ENCODE measurements around the gene ZDHHC18. TPM values are rescaled to one million over a fixed set of nuclear protein-coding genes. Genes with fewer than 3 reads are reported as not detected.

The ZDHHC18 gene
- total and polyA plus RNA-seq, 2 donors (not counting 1 experiment from before 2014, with no cell fraction given) = 6.3 to 16.9 TPM

DNA sequence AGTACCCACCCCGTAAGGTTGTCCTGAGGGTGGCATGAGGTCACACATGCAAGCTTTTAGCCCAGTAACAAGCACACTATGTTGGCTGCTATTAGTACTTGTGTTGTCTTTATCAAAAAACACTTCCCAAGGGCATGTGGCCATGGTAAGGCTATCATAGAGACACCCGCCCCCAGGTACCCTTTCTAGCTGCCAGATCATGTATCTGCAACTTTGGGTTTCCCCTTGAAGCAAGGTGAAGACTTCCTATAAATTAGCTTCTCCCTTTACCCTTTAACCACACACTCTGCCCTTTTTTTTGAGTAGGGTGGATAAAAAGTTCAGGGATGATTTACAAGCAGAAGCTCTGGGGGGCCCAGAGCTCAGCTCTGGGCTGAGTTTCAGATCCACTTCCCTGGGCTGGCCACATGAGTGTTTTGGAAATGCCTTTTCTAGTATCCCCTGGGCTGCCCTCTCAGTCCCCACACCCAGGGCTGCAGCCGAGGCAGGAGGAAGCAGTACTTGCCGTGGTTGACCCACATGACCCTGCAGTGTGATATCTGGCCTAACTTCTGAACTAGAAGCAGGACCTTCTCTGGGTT lies 2.0 kb downstream of the ZDHHC18 start:
- H3K4me3 ChIP-seq (replicated peaks in 1 of 4; ENCODE audit: control extremely low read depth in 1 of 4, insufficient read depth in 1 of 4, low read depth in 3 of 4, low read length in 4 of 4) = peak overlapping the region in 2 of 4 experiments; percentile 4 to 28
- H3K4me2 ChIP-seq (ENCODE audit: extremely low read depth, insufficient read depth, low read length) = peak overlapping the region; percentile 55
- H3K9ac ChIP-seq (ENCODE audit: insufficient read depth, low read length) = no peak overlapping the region
- TF ChIP-seq EZH2 (IDR thresholded peaks at IDR 0.05; ENCODE audit: low read length, missing control alignments) (no peak), CTCF (conservative IDR thresholded peaks at IDR 0.05 in 1 of 2, IDR thresholded peaks at IDR 0.05 in 1 of 2; ENCODE audit: low read depth in 1 of 2, low read length in 2 of 2) (no peak)
- peaks cover 36% of the 10 kb centered on the region for H3K79me2 ChIP-seq (ENCODE audit: control insufficient read depth, insufficient read depth, low read length)
- no peak overlapping the region for H3K27ac ChIP-seq (ENCODE audit: insufficient read depth, low read length)
- H3K9me3 ChIP-seq (ENCODE audit: control insufficient read depth, insufficient read depth, low read depth, low read length) = no peaks in the 10 kb centered on the region
- no peak for DNase-seq (ENCODE audit: low read depth in 2 of 2)
- no peaks in the 10 kb centered on the region for H3K27me3 ChIP-seq (ENCODE audit: control insufficient read depth, insufficient read depth, low read length)
- H3K36me3 ChIP-seq (ENCODE audit: control insufficient read depth, insufficient read depth, low read length) = peaks cover 13% of the 10 kb centered on the region
- H3K4me1 ChIP-seq (ENCODE audit: control insufficient read depth, extremely low read depth, insufficient read depth, low read length) = peaks cover 11% of the 10 kb centered on the region
- no peaks in the 10 kb centered on the region for H4K20me1 ChIP-seq (ENCODE audit: control insufficient read depth, extremely low read depth, insufficient read depth, low read length)
- no peak overlapping the region for H2AFZ ChIP-seq (ENCODE audit: low read length)

DNA sequence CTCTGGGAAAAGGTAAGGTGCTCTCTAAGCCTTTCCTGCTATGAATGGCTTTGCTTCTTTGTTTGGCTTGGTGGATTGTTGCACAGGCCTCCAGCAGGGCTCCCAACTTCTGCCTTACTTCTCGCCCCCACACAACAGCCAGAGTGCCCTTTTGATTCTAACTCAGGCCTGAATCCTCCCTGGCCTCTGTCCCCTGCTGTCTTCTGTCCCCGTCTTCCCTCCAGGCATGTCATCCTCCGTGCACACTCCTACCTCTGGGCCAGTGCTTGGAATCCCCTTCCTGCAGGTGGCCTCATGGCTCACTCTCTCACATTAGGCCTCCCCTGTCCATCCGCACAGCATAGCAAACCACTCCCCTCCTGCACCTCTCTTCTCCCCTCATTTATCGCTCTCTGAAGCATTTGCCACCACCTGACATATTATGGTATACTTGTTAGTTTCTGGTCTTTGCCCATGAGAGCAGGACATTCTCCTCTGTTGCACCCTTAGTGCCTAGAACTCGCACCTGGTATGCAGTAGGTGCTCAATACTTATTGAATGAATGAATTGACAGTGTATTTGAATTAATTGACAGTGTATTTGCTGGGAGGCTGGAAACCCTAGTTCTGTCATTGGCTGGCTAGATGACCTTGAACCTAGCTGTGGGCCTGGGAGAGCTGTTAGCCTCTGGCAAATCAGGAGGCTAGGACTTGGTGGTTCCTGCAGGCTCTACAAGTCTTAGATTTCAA lies 2.9 kb downstream of the ZDHHC18 start:
- peaks cover 11% of the 10 kb centered on the region for H3K4me1 ChIP-seq (ENCODE audit: control insufficient read depth, extremely low read depth, insufficient read depth, low read length)
- H3K9me3 ChIP-seq (ENCODE audit: control insufficient read depth, insufficient read depth, low read depth, low read length) = no peaks in the 10 kb centered on the region
- H3K4me2 ChIP-seq (ENCODE audit: extremely low read depth, insufficient read depth, low read length) = peak overlapping the region; percentile 48
- no peak overlapping the region for H2AFZ ChIP-seq (ENCODE audit: low read length)
- DNase-seq (ENCODE audit: low read depth in 2 of 2) = no peak
- H4K20me1 ChIP-seq (ENCODE audit: control insufficient read depth, extremely low read depth, insufficient read depth, low read length) = no peaks in the 10 kb centered on the region
- peaks cover 19% of the 10 kb centered on the region for H3K36me3 ChIP-seq (ENCODE audit: control insufficient read depth, insufficient read depth, low read length)
- no peak overlapping the region for H3K9ac ChIP-seq (ENCODE audit: insufficient read depth, low read length)
- H3K27me3 ChIP-seq (ENCODE audit: control insufficient read depth, insufficient read depth, low read length) = no peaks in the 10 kb centered on the region
- H3K27ac ChIP-seq (ENCODE audit: insufficient read depth, low read length) = no peak overlapping the region
- TF ChIP-seq EZH2 (IDR thresholded peaks at IDR 0.05; ENCODE audit: low read length, missing control alignments) (no peak), CTCF (conservative IDR thresholded peaks at IDR 0.05 in 1 of 2, IDR thresholded peaks at IDR 0.05 in 1 of 2; ENCODE audit: low read depth in 1 of 2, low read length in 2 of 2) (no peak)
- H3K79me2 ChIP-seq (ENCODE audit: control insufficient read depth, insufficient read depth, low read length) = peaks cover 36% of the 10 kb centered on the region
- no peak overlapping the region for H3K4me3 ChIP-seq (replicated peaks in 1 of 4; ENCODE audit: control extremely low read depth in 1 of 4, insufficient read depth in 1 of 4, low read depth in 3 of 4, low read length in 4 of 4)

DNA sequence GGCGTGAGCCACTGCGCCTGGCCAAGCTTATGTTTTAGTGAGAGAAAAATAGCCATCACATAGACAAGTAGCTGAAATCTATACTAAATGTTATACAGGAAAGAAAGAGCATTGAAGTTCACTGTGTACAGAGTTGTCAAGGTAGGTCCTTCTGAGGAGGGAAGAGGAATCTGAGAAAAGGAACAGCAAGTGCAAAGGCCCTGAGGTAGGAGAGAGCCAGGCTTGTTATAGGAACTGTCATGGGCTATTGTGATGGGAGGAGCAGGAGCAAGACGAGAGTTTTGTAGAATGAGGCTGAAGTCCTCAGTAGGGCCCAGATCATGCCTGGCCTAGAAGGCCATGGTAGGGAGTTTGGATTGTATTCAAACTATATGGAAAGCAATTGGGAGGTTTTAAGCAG lies 4.6 kb downstream of the ZDHHC18 start:
- no peak overlapping the region for H3K4me3 ChIP-seq (replicated peaks in 1 of 4; ENCODE audit: control extremely low read depth in 1 of 4, insufficient read depth in 1 of 4, low read depth in 3 of 4, low read length in 4 of 4)
- H4K20me1 ChIP-seq (ENCODE audit: control insufficient read depth, extremely low read depth, insufficient read depth, low read length) = no peaks in the 10 kb centered on the region
- H3K27ac ChIP-seq (ENCODE audit: insufficient read depth, low read length) = no peak overlapping the region
- no peak overlapping the region for H3K9ac ChIP-seq (ENCODE audit: insufficient read depth, low read length)
- DNase-seq (ENCODE audit: low read depth in 2 of 2) = no peak
- H2AFZ ChIP-seq (ENCODE audit: low read length) = no peak overlapping the region
- H3K36me3 ChIP-seq (ENCODE audit: control insufficient read depth, insufficient read depth, low read length) = peaks cover 26% of the 10 kb centered on the region
- H3K9me3 ChIP-seq (ENCODE audit: control insufficient read depth, insufficient read depth, low read depth, low read length) = no peaks in the 10 kb centered on the region
- TF ChIP-seq CTCF (conservative IDR thresholded peaks at IDR 0.05 in 1 of 2, IDR thresholded peaks at IDR 0.05 in 1 of 2; ENCODE audit: low read depth in 1 of 2, low read length in 2 of 2) (no peak), EZH2 (IDR thresholded peaks at IDR 0.05; ENCODE audit: low read length, missing control alignments) (no peak)
- H3K79me2 ChIP-seq (ENCODE audit: control insufficient read depth, insufficient read depth, low read length) = peaks cover 36% of the 10 kb centered on the region
- no peaks in the 10 kb centered on the region for H3K27me3 ChIP-seq (ENCODE audit: control insufficient read depth, insufficient read depth, low read length)
- H3K4me1 ChIP-seq (ENCODE audit: control insufficient read depth, extremely low read depth, insufficient read depth, low read length) = peaks cover 9% of the 10 kb centered on the region
- H3K4me2 ChIP-seq (ENCODE audit: extremely low read depth, insufficient read depth, low read length) = no peak overlapping the region
